ENCODE measurements around the gene GAS7.

GRCh38 chr17:9907883-9908648 is 290.3 kb downstream of the GAS7 start:
- TF ChIP-seq CTCF (IDR thresholded peaks at IDR 0.05; ENCODE audit: low read length): no peak
- TF ChIP-seq EZH2 (IDR thresholded peaks at IDR 0.05; ENCODE audit: borderline replicate concordance, low read length): no peak
